ENCODE measurements around the gene KDM7A.
"Not testable (repeated sequence)": the region's sequence is repeated elsewhere in the genome, so short reads cannot be mapped to it uniquely, and the experiment has no call there.

KDM7A gene

DNA sequence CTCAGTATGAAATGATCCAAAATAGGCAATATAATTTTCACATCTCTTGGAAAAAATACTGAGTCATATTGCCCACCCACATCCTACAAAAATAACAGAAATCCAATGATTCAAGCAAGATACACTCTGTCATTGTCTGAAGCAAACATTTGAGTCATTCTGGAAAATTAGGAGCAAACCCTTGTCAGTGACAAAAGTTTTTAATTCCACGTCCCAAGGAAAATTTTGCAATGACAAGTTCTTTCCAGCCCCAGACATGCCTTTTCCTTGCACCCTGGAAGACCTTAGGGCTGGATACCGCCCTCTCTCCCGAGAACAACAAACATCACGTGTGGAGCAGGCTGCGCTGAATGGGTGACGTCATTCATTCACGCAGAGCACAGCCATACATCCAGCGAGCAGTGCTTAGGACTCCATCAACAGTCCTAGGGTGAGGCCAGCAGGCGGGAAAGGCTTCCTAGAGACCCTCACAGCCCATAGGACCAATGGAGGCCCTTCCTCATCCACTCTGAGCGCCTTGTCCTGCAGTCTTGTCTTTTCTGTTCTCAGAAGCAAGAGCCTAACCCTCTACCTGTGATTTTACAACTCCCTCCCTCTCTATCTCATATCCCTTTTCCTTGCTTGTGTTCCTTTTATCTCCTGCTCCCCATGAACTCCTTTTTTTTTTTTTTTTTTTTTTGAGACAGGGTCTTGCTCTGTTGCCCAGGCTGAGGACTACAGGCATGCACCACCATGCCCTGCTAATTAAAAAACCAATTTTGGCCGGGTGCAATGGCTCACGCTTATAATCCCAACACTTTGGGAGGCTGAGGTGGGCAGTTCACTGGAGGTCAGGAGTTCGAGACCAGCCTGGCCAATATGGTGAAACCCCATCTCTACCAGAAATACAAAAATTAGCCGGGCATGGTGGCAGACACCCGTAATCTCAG, 23.5 kb upstream of the KDM7A start:
- DNase-seq, result peak in 1 of 2 experiments; percentile 19

DNA sequence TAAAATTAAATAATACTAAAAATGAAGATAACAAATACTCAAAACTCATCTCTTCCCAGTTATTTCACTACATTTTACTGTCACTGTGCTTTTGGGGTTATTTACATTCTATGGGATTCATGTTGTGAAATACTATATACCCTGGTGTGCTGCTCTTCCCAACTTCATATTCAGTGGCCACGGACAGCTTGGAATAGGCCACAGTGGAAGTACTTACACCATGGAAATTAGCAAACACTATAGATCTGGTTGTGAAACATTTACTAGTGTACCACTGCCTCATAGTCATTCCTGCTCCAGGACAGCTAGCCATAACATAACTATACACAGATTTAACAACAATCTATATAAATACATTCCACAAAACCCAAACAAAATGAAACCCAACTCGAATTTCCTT, 21.2 kb upstream of the KDM7A start:
- DNase-seq, result no peak

DNA sequence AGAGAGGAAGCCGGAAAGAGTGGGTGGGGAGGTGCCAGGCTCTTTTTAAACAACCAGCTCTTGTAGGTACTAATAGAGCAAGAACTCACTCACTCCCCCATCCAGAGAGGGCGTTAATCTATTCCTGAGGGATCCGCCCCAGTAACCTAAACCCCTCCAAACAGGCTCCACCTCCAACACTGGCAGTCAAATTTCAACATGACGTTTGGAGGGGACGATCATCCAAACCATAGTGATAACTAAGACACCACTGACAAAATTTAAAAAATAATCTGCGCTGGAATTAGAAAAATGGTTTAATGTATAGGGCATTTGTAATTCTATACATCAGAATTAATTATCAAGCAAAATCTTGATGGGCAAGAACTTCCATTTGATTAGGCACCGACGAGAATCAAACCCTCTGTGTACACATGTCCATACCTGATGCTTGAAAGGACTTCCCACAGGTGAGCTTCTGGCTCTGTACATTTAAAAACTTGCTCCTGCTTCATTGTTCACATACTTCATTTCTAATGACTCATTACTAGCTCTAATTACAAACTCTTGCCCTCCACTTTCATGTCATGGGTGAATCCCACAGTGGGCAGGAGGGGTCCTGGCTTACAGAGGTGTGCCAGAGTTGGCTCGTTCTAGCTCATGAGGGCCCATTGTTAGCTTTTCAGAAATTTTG, 20.6 kb upstream of the KDM7A start:
- DNase-seq, result no peak

DNA sequence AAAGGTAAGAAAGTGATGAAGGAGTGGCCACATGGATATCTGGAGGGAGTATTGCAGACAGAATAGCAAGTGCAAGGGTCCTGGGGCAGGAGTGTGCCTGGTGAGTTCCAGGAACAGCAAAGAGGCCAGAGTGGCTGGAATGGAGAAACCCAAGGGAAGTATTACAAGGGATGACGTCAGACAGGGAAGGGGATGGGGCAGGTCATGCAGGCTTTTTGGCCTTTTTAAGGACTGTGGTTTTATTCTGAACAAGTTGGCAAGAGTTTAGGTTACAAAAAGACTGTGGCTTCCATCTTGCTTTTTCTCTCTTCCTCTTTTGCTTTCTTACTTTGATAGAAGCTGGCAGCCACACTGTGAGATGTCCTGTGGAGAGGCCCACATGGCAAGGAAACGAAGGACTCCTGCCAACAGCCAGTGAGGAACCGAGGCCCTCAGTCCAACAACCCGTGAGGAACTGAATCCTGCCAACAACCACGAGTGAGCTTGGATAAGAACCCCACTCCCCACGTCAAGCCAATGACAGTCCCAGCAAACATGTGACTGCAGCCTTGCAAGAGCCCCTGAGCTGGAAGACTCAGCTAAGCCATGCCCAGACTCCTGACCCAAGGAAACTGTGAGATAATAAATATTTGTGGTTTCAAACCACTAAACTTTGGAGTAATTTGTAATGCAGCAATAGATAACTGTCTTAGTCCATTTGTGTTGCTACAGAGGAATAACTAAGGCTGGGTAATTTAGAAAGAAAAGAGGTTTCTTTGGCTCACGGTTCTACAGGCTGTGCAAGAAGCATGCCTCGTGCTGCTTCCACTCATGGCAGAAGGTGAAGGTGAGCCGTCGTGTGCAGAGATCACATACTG, 19.8 kb upstream of the KDM7A start:
- no peak for DNase-seq

DNA sequence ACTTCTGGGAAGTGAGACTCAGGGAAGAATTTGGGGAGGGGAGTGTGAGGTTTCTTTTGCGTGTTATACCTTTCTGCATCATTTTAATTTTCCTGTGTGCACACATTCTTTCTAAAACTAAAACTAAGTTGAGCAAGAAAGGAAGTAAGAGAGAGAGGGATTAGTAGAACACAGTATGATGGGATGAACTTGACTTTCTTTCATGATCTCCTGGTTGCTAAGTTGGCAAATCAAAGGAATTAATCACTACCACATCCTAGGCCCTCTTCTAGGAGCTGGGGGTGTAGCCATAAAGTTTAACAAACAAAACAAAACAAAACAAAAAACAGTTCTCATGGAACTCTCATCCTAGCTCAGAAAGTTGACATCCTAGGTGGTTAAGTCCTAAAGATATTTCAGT, 19.1 kb upstream of the KDM7A start:
- DNase-seq, result no peak

DNA sequence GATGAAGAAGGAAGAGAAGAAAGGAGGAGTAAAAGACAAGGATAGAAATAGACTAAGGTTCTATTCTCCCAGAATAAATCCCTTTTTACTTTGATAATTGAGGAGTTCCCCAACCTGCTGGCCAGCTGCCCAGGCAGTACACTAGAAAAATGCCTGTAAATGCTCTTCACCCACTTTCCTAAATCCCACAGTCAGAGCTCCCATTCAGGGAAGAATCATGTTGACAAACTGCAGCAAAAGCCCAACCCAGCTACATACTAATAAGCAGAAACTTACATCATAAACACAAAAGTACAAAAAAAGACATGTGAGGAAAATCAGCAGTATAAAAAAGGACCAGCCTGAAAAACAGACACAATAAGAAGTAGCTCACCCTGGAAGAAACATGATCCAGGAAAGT, 15.8 kb upstream of the KDM7A start:
- no peak for DNase-seq

DNA sequence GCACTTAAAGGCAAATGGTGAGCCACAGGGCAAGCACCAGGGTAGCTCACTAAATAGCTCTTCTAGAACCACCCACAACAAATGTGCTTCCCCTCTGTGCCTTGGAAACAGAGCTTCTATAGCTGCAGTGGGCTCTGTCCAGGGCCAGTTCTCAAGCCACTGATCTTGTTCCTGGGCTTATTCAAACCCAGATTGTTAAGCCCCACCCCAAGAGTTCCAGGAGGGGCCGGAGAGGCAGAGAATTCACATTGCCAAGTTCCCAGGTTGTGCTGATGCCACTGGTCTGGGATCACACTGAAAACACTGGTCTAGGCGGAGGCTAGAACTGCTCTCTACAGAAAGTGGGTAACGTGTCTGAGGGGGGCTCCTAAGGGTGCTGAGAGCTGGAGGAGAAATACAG, 15.4 kb upstream of the KDM7A start:
- DNase-seq, result no peak

DNA sequence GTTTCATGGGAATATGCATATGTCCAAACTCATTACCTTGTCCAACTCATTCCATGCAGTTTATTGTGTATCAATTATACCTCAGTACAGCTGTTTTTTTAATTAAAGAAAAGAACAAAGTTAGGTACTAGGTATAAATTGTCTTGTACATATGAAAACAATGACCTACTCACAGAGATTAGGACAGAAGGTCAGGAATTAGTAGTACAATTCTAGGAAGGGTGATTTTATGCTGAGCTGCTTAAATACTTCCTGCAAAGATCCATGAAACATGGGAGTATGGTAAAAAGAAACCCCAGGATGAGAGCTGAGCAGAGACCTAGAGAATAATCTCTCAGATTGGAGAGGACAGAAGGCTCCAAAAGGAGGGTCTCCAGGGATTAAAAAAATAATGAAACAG, 13.8 kb upstream of the KDM7A start:
- no peak for DNase-seq

DNA sequence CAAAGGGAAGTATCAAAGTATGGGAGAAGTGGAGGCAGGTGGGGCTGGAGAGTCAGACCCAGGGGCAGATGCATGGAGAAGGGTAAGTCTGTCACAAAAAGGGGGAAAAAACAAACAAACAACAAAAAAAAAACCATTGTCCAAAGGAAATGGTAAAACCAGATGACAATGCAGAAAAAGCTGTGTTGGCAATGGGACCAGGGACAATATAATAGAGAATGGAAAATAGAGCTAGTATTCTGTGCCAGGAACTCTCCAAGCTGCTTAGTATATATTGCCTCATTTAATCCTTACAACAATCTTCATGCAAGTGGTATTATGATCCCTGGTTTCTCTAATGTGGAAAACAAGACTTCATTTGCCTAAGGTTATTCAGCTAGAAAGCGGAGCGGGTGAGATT, 13.1 kb upstream of the KDM7A start:
- DNase-seq, result no peak

DNA sequence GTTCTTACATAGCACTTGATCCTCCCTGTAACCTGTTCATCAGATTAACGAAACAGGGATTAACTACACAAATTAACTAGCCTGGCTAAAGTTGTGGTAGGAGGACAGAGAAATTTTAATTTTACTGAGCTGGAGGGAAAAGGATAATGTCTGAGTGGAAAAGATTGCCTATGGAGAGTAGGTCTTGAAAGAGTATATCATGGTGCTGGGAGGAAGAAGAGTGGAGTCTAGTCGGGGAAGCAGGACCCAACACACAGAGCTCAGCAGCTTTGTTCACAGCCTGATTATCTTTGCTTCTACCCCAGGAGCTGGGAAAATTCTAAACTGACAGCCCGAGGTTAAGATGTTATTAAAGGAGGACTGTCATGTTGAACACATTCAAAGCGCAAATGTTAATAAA, 6.1 kb upstream of the KDM7A start:
- DNase-seq, result no peak

DNA sequence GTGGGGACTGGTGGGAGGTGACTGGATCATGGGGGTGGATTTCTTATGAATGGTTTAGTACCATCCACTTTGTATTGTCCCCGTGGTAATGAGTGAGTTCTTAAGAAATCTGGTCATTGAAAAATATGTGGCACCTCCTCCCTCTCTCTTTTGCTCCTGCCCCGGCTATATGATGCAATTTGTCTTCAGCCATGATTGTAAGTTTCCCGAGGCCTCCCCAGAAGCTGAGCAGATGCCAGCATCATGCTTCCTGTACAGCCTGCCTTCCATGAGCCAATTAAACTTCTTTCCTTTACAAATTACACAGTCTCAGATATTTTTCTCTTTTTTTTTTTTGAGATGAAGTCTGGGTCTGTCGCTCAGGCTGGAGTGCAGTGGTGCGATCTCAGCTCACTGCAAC, 2.6 kb upstream of the KDM7A start:
- no peak for DNase-seq

DNA sequence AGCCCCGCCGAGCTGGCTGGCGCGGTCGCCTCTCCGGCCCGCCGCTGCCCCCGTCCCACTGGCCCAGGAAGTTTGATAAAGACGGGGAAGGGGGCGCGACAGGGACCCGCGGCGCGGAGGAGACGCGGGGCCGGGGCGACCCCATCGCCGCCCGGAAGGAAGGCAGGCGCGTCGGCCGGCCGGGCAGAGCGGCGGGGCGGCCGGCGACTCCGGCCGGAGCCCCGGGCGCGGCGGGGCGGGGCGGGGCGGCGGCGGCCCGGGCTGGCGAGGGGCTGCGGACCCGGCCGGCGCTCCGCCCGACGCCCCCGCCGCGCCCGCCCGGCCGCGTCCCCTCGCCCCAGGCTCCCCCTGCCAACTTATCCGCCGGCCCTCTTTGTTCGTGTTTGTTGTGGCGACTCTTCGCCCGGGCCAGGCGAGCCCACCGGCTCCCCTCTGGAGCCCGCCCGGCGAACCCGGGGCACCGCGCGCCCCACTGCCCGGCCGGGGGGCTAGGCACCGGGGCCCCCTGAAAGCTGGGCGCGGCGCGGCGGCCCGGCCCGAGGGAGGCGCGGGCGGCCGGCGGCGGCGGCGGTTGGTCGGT, 571 bp downstream of the KDM7A start:
- DNase-seq, result peak in 1 of 2 experiments; percentile 67

DNA sequence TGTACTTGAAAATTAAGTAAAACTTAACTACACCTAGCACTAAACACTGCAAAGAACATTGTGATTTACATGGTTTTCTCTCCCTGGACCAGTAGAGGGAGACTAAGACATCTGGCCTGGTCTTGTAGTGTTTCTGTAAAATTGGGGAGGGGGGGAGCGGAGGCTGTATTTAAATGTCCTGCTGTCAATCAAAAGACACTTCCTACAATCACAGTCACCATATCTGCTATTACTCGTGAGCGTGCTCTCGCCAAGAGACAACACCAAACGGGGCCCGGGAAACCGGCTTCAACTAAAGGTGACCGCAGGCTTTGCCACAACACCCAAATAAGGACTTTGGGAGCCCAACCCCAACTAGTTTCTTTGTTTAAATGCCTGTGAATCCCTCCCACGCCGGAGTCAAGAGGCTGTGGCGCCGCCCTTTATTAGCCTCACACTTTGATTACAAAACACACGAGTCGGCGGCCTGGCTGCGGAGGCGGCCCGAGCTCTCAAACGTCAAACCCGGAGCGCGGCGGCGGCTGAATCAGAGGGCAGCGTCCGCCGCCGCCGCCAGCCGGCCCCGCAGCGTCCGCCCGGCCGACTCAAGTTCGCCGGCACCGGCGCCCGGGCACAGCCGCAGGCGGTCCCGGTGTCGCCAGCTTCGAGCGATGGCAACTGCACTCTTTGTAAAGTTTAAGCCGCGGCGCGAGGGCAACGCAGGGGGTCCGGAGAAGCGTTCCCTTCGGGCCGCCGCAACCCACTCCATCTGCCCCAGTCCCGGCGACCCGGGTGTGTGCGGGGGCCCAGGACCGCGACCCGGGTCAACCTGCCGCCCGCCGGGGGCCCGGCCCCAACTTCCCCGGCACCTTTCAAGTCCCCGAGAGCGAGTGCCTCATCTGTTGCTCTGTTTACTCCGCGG, 1.3 kb downstream of the KDM7A start:
- peak; percentile 95 to 98 for DNase-seq

DNA sequence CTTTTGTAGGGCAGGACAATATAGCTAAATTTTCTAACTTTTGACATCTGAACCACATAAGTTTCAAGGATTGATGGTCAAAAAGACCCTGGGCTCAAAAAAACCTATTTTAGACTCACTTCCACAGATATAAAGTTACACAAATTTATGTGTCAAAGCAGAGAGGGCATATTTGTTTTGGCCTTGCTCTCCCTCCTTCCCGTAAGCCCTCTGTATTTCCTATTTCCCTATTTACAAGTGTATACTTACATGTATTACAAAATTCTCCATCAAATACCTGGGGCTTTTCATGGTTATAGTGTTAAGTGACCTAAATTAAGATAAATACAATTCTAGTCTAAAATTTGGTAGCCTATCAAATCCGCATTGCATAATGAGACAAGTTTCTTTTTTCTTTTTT, 2.6 kb downstream of the KDM7A start:
- no peak for DNase-seq

DNA sequence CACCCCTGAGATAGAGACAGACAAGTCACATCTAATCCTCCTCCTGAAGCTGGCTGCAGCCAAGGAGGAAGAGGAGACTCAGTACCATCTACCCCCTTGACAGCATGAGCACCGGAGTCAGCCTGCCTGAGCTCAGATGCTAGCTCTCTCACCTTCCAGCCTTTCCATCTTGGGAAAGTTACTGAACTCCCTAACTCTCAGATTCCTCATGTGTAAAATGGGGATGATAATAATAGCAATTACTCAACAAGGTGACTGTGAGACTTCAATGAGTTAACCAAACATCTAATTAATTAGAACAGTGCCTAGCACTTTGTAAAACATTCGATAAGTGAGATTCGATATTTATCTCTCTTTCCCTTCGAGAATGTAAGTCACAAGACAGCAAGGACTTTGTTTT, 6.4 kb downstream of the KDM7A start:
- DNase-seq, result no peak

DNA sequence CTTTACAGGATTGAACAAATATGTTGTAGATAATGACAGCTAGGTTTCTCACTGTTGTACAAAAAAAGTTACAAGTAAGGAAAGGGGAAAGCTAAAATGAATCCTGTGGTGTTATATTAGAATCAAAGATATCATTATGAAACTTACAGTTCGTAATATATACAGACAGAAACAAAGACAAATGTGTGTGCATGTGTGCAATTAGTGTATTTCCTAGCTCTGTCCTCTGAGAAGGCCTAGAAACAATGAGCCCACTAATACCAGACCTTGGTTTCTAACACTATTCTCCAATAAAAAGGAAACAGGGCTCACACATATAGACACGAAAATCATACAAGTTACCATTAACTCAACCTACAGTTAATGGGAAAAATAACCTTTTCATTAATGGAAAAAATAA, 8.0 kb downstream of the KDM7A start:
- DNase-seq, result no peak

DNA sequence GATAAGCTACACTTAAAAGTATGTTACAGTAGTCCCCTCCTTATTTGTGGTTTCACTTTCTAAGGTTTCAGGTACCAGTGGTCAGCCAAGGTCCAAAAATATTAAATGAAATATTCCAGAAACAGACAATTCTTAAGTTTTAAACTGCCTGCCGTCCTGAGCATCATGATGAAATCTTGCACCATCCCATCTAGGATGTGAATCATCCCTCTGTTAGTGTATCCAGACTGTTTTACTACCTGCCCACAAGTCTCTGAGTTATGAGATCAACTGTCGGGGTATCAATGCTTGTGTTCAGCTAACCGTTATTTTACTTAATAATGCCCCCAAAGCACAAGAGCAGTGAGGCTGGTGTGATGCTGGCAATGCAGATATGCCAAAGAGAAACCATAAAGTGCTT, 11.4 kb downstream of the KDM7A start:
- no peak for DNase-seq

DNA sequence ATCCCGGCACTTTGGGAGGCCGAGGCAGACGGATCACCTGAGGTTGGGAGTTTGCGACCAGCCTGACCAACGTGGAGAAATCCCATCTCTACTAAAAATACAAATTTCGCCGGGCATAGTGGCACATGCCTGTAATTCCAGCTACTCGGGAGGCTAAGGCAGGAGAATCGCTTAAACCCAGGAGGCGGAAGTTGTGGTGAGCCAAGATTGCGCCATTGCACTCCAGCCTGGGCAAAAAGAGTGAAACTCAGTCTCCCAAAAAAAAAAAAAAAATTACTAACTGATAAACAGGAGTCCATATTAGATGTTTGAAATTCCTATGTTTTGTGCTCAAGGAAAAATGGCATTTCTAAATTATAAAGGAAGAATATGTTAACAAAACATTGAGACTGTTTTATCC, 14.7 kb downstream of the KDM7A start:
- DNase-seq, result not testable (repeated sequence)

DNA sequence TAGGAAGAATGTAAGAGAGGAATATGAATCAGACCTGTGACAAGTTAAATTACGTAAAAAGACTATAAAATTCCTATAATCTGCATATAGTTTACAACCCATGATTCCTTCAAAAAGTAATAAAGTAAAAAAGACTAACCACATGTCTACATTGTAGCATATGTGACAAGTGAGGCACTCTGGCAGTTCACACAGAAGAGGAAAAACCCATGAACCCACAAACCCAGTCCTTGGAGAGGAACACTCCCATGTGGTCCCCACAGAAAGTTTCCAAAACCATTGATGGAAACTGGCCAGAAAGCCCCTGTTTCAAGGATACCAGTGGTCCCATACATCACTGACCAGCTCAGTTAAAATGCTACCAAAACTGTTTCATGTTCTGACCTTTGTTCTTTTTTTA, 15.7 kb downstream of the KDM7A start:
- no peak for DNase-seq

DNA sequence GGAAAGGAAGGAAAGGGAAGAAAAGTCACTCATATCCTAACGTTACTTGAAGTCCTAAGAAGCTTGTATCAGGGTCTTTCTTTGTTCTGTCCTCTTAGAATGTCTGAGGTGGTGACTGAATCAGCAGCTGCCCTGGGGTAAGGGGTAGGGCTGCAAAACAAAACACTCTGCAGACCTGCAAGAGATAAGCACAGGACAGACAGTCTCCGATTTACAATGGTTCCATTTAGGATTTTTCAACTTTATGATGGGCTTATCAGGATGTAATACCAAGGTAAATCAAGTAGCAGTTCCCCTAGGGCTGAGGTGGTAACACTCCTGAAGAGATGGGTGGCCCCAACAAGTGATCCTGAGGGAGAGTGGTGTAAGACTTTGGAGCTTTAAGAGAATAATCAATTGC, 16.5 kb downstream of the KDM7A start:
- no peak for DNase-seq

DNA sequence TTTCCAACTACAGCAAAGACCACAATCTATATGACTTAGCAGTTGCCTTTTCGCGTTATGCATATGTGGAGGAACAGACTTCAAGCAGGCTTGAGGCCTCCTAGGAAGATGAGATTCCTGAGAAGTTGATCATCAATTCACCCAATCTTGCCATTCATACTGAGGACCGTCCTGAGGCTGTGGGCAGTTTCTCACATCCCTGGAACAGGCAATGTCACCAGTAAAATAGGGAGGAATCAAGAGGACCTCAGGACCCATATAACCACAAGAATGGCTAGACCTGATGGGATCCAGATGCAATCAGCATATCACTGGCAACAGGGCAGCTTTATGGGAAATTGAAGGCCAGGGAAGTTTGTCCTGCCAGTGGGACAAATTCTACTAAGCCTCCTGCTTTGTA, 17.3 kb downstream of the KDM7A start:
- DNase-seq, result peak in 1 of 2 experiments; percentile 24

DNA sequence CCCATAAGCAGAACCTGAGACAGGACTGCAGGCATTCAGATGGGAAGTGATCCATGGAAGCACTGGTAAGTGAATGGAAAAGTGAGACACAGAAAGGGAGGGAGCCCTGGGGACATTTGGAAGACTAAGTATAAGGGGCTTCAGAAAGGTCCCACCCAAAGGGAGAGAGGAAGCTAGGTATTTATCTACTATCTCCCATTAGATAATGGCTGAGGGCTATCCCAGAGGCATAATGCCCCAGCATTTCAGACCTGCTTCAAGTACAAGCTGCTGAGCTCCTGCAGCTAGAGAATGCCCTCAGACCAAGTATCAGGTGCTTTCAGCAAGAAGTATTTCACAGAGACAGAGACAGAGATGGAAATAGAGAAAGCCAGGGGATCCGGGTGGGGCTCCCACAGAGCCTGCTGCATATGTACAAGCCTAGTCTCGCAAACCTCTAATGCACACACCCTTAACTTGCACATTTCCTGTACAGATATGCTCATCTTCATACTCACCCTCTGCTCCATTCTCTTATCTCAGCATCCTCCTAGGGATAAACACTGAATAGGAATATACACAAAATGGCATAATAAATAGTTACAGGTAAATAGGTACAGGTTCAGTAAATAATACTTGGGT, 20.2 kb downstream of the KDM7A start:
- DNase-seq, result no peak

All from NCI-H526 (cell line).